H1 (cell line): ENCODE data around the gene HS6ST3. TPM values are rescaled to one million over a fixed set of nuclear protein-coding genes. Genes with fewer than 3 reads are reported as not detected.

Experiments used
- CBX5 ChIP-seq: fragments of 300-800, 300-1000 bp; sonication (generic); IDR thresholded peaks from 2 replicates; pipeline ENCODE4 v1.7.1; 2016; ENCODE audit warnings: antibody characterized with exemption, low read length, low read depth
- CHD1 ChIP-seq: IDR thresholded peaks from 2 replicates; pipeline ENCODE4 v1.6.1; 2012; ENCODE audit warnings: low read depth, low read length, improper control_type of control experiment
- JUN ChIP-seq: IDR thresholded peaks from 2 replicates; pipeline ENCODE4 v1.6.1; 2011; ENCODE audit warnings: low read depth, mild to moderate bottlenecking, improper control_type of control experiment, low read length
- SIN3A ChIP-seq, 2 experiments: IDR thresholded peaks in 1 of 2; conservative IDR thresholded peaks in 1 of 2; 2 replicates each; pipeline ENCODE4 v1.6.1; 2011 to 2012; ENCODE audit warnings: low read length in 2 of 2, improper control_type of control experiment in 1 of 2, low read depth in 1 of 2, mild to moderate bottlenecking in 1 of 2
- TAF7 ChIP-seq: optimal IDR thresholded peaks from 2 replicates; pipeline ENCODE3; 2011; ENCODE audit warnings: low read depth, mild to moderate bottlenecking, inconsistent platforms, low read length, moderate library complexity, borderline replicate concordance
- polyA plus RNA-seq, 7 experiments: library from polyadenylated mRNA; depleted of rRNA in 3 of 7; stranded (reverse) in 5 of 7; unstranded in 2 of 7; fragments of >200 nt in 5 of 7; fragments of 200-250 nt in 2 of 7; gene quantifications; 1 replicate in 5 of 7; 2 replicates in 1 of 7; 4 replicates in 1 of 7; pipeline versions ENCODE4 v1.2.1 to v1.2.3, GENCODE V29; 2011 to 2013; ENCODE audit warnings: missing spikeins in 2 of 7, mixed read lengths in 2 of 7
- total RNA-seq: library from RNA; stranded (reverse); fragmentation: NEBNext Ultra II Directional; extraction: Animal tissue kit (Norgen Biotek cat#: 25700); gene quantifications from 2 replicates; pipeline ENCODE4 v1.2.1, GENCODE V29; 2021
- TF ChIP-seq, protein P1 (sequence below): fragments of 300-600 bp; sonication (generic); IDR thresholded peaks from 2 replicates; pipeline ENCODE4 v1.7.1; 2012; ENCODE audit warnings: low read length, moderate library complexity, mild to moderate bottlenecking, inconsistent platforms; ENCODE audit not compliant: insufficient replicate concordance
- TF ChIP-seq, protein P2 (sequence below): IDR thresholded peaks from 2 replicates; pipeline ENCODE4 v1.6.1; 2011; ENCODE audit warnings: low read depth, mild to moderate bottlenecking, low read length; ENCODE audit not compliant: insufficient read depth

The HS6ST3 gene
- total and polyA plus RNA-seq, 2 of the 8 experiments (the other 6 are each of a cell fraction or from before 2014, with no cell fraction given), result 0.45 to 1.2 TPM

DNA sequence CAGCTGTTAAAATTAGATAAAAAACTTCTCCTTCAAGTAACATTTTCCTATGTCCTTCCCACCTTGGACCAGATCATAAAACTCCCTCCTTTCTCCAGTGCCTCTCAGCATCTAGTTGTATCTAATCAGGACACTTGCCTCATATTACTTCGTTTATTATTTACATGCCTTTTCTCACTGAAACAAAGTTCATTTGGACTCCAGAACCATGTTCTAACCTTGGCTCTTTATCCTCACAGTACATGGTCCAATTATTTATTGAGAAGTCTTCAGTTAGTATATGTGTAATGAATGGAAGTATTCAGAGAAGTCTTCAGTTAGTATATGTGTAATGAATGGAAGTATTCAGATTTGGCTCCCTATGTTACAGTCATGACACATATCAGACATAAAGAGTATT lies 561.7 kb downstream of the HS6ST3 start (continued):
- TF ChIP-seq, protein P1, sequence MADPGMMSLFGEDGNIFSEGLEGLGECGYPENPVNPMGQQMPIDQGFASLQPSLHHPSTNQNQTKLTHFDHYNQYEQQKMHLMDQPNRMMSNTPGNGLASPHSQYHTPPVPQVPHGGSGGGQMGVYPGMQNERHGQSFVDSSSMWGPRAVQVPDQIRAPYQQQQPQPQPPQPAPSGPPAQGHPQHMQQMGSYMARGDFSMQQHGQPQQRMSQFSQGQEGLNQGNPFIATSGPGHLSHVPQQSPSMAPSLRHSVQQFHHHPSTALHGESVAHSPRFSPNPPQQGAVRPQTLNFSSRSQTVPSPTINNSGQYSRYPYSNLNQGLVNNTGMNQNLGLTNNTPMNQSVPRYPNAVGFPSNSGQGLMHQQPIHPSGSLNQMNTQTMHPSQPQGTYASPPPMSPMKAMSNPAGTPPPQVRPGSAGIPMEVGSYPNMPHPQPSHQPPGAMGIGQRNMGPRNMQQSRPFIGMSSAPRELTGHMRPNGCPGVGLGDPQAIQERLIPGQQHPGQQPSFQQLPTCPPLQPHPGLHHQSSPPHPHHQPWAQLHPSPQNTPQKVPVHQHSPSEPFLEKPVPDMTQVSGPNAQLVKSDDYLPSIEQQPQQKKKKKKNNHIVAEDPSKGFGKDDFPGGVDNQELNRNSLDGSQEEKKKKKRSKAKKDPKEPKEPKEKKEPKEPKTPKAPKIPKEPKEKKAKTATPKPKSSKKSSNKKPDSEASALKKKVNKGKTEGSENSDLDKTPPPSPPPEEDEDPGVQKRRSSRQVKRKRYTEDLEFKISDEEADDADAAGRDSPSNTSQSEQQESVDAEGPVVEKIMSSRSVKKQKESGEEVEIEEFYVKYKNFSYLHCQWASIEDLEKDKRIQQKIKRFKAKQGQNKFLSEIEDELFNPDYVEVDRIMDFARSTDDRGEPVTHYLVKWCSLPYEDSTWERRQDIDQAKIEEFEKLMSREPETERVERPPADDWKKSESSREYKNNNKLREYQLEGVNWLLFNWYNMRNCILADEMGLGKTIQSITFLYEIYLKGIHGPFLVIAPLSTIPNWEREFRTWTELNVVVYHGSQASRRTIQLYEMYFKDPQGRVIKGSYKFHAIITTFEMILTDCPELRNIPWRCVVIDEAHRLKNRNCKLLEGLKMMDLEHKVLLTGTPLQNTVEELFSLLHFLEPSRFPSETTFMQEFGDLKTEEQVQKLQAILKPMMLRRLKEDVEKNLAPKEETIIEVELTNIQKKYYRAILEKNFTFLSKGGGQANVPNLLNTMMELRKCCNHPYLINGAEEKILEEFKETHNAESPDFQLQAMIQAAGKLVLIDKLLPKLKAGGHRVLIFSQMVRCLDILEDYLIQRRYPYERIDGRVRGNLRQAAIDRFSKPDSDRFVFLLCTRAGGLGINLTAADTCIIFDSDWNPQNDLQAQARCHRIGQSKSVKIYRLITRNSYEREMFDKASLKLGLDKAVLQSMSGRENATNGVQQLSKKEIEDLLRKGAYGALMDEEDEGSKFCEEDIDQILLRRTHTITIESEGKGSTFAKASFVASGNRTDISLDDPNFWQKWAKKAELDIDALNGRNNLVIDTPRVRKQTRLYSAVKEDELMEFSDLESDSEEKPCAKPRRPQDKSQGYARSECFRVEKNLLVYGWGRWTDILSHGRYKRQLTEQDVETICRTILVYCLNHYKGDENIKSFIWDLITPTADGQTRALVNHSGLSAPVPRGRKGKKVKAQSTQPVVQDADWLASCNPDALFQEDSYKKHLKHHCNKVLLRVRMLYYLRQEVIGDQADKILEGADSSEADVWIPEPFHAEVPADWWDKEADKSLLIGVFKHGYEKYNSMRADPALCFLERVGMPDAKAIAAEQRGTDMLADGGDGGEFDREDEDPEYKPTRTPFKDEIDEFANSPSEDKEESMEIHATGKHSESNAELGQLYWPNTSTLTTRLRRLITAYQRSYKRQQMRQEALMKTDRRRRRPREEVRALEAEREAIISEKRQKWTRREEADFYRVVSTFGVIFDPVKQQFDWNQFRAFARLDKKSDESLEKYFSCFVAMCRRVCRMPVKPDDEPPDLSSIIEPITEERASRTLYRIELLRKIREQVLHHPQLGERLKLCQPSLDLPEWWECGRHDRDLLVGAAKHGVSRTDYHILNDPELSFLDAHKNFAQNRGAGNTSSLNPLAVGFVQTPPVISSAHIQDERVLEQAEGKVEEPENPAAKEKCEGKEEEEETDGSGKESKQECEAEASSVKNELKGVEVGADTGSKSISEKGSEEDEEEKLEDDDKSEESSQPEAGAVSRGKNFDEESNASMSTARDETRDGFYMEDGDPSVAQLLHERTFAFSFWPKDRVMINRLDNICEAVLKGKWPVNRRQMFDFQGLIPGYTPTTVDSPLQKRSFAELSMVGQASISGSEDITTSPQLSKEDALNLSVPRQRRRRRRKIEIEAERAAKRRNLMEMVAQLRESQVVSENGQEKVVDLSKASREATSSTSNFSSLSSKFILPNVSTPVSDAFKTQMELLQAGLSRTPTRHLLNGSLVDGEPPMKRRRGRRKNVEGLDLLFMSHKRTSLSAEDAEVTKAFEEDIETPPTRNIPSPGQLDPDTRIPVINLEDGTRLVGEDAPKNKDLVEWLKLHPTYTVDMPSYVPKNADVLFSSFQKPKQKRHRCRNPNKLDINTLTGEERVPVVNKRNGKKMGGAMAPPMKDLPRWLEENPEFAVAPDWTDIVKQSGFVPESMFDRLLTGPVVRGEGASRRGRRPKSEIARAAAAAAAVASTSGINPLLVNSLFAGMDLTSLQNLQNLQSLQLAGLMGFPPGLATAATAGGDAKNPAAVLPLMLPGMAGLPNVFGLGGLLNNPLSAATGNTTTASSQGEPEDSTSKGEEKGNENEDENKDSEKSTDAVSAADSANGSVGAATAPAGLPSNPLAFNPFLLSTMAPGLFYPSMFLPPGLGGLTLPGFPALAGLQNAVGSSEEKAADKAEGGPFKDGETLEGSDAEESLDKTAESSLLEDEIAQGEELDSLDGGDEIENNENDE, result no peak
- TF ChIP-seq JUN (no peak), CHD1 (no peak), CBX5 (no peak), TAF7 (no peak), SIN3A (conservative IDR thresholded peaks at IDR 0.05 in 1 of 2, IDR thresholded peaks at IDR 0.05 in 1 of 2; ENCODE audit: low read depth in 1 of 2, low read length in 2 of 2) (no peak)
- TF ChIP-seq, protein P2, sequence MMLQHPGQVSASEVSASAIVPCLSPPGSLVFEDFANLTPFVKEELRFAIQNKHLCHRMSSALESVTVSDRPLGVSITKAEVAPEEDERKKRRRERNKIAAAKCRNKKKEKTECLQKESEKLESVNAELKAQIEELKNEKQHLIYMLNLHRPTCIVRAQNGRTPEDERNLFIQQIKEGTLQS, result no peak
